Fibroblast of pulmonary artery (primary cell): ENCODE measurements around the gene REEP6.
"Not testable (repeated sequence)": the region's sequence is repeated elsewhere in the genome, so short reads cannot be mapped to it uniquely, and the experiment has no call there.

ENCODE experiments used
- DNase-seq: peaks from one replicate; pipeline ENCODE4 v3.0.0-alpha.2; 2010; ENCODE audit warnings: low read depth
- H3K4me3 ChIP-seq: replicated peaks from 2 replicates; pipeline ENCODE4 v1.5.1; 2011; ENCODE audit warnings: low read depth, mild to moderate bottlenecking, control low read depth, low read length, moderate library complexity
- TF ChIP-seq, protein P1 (sequence below): IDR thresholded peaks from 2 replicates; pipeline ENCODE4 v1.5.1; 2011; ENCODE audit warnings: mild to moderate bottlenecking, control low read depth, low read length, inconsistent platforms; ENCODE audit errors: missing control alignments

Gene REEP6

DNA sequence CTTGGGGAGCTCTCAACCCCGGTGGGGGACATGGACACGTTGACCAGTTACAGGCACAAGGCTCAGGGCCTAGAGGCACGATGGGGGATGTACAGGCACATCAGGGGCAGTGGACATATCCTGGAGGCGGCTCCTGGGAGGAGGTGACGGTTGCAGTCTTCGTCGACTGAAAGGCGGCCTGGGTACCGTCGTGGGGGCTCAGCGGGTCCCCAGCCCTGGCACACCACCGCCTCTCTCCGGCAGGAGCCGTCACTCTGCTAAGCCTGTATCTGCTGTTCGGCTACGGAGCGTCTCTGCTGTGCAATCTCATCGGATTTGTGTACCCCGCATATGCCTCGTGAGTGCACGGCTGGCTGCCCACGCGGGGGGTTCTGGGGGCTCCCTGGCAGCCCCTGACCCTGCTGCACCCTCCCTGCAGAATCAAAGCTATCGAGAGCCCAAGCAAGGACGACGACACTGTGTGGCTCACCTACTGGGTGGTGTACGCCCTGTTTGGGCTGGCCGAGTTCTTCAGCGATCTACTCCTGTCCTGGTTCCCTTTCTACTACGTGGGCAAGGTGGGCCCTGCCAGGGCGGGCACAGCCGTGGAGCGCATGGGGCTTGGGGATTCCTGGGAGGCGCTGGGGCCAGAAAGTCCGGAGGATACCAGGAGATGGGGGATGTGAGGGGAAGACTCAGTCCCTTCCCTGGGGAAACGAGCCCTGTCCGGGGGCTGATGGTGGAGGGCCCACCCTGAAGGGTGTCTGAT, 4.2 kb downstream of the REEP6 start:
- TF ChIP-seq, protein P1, sequence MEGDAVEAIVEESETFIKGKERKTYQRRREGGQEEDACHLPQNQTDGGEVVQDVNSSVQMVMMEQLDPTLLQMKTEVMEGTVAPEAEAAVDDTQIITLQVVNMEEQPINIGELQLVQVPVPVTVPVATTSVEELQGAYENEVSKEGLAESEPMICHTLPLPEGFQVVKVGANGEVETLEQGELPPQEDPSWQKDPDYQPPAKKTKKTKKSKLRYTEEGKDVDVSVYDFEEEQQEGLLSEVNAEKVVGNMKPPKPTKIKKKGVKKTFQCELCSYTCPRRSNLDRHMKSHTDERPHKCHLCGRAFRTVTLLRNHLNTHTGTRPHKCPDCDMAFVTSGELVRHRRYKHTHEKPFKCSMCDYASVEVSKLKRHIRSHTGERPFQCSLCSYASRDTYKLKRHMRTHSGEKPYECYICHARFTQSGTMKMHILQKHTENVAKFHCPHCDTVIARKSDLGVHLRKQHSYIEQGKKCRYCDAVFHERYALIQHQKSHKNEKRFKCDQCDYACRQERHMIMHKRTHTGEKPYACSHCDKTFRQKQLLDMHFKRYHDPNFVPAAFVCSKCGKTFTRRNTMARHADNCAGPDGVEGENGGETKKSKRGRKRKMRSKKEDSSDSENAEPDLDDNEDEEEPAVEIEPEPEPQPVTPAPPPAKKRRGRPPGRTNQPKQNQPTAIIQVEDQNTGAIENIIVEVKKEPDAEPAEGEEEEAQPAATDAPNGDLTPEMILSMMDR: no peak
- DNase-seq: no peak
- H3K4me3 ChIP-seq: no peak overlapping the region

DNA sequence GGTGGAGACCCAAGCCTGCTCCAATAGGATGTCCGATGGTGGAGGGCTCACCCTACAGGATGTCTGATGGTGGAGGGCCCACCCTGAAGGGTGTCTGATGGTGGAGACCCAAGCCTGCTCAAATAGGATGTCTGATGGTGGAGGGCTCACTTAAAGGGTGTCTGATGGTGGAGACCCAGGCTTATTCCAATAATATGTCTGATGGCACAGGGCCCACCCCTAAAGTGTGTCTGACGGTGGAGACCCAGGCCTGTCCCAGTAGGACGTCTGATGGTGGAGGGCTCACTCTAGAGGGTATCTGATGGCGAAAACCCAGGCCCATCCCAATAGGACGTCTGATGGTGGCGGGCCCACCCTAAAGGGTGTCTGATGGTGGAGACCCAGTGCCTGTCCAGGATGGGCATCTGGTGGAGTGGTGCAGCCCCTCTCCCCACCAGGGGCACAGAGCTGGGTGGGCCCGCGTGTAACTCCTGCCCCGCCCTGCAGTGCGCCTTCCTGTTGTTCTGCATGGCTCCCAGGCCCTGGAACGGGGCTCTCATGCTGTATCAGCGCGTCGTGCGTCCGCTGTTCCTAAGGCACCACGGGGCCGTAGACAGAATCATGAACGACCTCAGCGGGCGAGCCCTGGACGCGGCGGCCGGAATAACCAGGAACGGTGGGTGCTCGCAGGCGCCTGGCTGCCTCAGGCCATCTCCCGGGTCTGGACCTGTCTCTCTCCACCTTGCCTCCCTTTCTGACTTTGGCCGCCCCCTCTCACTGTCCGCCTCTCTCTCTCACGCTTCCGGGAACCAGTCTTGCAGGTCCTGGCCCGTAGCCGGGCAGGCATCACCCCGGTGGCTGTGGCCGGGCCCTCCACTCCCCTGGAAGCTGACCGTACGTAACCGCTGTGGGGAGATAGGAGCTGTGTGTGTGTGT, 5.1 kb downstream of the REEP6 start:
- H3K4me3 ChIP-seq: no peak overlapping the region
- TF ChIP-seq, protein P1: no peak
- DNase-seq: no peak

DNA sequence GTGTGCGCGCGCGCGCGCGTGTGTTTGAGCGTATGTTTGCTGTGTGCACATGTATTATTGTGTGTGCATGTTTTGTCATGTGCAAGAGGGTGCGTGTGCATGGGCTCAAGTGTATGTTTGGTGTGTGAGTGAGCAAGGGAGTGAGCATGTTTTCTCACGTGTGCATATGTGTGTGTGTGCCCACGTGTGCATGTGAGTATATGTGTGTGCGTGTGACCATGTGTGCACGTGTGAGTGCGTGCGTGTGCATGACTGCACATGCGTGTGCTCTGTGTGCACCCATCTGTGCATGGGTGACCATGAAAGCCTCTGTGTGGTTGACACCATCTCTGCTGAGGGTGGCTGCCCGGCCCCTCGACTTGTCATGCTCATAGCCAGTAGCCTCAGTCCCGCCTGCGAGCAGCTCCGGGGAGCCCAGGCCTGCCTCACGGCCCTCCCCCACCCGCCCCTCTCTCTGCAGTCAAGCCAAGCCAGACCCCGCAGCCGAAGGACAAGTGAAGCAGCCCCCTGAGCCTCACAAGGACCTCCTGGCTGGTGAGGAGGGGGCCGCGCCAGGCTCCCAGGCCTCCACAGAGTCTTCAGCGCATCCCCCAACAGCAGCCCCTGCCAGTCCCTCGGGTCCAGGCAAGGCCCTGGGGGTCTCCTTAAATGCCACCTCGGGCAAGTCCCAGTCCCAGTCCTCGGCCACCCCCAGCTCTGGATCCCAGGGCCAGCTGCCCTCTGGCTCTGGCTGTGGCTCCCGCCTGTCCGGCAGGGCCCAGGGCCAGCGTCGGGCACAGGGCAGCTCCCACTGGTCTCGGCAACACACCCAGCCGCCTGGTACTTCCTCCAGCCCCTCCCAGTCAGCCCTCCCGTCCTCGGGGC, 6.0 kb downstream of the REEP6 start:
- no peak for DNase-seq
- no peak overlapping the region for H3K4me3 ChIP-seq
- TF ChIP-seq, protein P1: no peak

DNA sequence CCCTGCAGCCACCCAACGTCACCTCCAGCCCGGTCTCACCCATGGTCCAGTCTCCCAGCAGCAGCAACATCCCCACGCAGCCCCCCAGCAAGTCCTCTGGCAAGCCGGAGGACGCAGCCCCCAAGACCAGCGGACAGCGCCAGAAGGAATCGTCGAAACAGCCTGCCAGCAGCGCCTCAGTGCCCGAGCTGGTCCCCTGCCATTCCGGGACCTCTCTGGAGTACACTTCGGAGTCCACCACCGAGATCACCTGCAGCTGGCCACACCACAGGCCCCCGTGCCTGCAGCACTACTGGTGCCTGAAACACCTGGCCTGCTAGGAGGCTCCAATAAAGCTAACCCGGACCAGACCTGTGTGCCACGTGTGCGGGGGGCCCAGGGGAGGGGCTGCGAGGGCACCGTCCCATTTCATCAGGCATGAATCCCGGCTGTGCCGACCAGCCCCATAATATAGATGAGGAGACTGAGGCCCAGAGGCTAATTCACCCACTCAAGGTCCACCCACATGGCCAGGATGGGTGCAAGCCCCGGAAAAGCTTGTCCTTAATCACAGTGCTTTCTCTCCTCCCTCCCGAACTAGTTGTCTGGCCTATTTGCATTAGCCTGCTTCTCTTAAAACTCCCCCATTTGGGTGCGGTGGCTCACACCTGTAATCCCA, 6.7 kb downstream of the REEP6 start:
- TF ChIP-seq, protein P1: no peak
- no peak overlapping the region for H3K4me3 ChIP-seq
- DNase-seq: no peak

DNA sequence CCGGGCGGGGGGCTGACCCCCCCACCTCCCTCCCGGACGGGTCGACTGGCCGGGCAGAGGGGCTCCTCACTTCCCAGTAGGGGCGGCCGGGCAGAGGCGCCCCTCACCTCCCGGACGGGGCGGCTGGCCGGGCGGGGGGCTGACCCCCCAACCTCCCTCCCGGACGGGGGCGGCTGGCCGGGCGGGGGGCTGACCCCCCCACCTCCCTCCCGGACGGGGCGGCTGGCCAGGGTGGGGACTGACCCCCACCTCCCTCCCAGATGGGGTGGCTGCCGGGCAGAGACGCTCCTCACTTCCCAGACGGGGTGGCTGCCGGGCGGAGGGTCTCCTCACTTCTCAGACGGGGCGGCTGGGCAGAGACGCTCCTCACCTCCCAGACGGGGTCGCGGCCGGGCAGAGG, 8.2 kb downstream of the REEP6 start:
- H3K4me3 ChIP-seq, DNase-seq: not testable (repeated sequence)

DNA sequence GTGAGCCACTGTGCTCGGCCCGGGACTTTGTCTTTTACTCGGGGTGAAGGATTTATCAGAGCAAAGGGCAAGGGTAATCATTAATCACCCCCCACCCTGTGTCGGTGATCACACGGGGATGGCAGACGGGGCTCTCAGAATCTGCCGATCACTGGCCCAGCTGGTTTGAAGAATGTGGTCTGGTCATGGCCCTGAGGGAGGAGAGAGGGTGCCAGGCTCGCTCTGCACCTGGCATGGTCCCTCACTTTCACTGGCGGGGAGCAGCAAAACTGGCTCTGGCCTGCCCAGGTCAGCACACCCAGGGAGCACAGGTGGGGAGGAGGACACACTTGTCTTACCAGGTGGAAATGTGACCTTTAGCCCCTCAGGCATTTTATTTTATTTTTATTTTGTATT, 10.2 kb downstream of the REEP6 start:
- no peak for DNase-seq
- no peak overlapping the region for H3K4me3 ChIP-seq
- TF ChIP-seq, protein P1: no peak
